GM20000 (cell line): Measurements from ENCODE around the gene TLCD5.

ENCODE experiments used
- DNase-seq: peaks from one replicate; pipeline ENCODE4 v3.0.0; 2012; ENCODE audit warnings: low spot score
- TF ChIP-seq, protein P1 (sequence below): IDR thresholded peaks from 2 replicates; pipeline ENCODE4 v1.5.1; 2012; ENCODE audit warnings: mild to moderate bottlenecking, control low read depth; ENCODE audit errors: extremely low read depth, missing control alignments

The TLCD5 gene

GRCh38 chr11:120324932-120325810 lies at the start of gene TLCD5:
TSS of gene TLCD5 (plus strand) at chr11:120325299. CDS start at chr11:120327442, 2,143 bp downstream.
- TF ChIP-seq, protein P1, sequence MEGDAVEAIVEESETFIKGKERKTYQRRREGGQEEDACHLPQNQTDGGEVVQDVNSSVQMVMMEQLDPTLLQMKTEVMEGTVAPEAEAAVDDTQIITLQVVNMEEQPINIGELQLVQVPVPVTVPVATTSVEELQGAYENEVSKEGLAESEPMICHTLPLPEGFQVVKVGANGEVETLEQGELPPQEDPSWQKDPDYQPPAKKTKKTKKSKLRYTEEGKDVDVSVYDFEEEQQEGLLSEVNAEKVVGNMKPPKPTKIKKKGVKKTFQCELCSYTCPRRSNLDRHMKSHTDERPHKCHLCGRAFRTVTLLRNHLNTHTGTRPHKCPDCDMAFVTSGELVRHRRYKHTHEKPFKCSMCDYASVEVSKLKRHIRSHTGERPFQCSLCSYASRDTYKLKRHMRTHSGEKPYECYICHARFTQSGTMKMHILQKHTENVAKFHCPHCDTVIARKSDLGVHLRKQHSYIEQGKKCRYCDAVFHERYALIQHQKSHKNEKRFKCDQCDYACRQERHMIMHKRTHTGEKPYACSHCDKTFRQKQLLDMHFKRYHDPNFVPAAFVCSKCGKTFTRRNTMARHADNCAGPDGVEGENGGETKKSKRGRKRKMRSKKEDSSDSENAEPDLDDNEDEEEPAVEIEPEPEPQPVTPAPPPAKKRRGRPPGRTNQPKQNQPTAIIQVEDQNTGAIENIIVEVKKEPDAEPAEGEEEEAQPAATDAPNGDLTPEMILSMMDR = no peak
- peak; percentile 81 for DNase-seq

- DNase-seq = no peak
- TF ChIP-seq, protein P1 = no peak
These were observed 45.6 kb upstream of the TLCD5 start for GRCh38 chr11:120279502-120279901.

DNA sequence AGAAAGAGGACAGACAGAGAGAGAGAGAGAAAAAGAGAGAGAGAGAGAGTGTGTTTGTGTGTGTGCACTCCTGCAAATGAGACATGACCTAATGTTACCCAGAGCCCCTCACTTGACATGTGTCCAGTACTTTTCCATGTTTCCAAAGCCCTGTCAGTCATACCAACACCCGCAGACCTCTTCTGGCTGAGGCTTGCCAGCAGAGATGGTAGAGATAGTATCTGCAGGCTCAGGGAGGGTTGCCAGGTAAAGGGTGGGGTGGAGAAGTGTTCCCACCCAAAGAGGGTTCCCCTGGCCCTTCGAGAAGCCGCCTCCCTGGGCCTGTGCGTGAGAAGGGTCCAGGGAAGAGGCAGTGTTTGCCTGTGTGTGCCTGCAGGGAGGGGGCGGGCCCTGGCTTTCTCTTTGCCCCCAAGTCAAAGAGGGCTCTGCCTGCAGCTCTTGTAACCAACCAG lies 44.5 kb upstream of the TLCD5 start:
- DNase-seq = no peak
- TF ChIP-seq, protein P1 = no peak

- DNase-seq = no peak
- TF ChIP-seq, protein P1 = no peak
These were observed 43.8 kb upstream of the TLCD5 start for GRCh38 chr11:120281143-120281795.

DNA sequence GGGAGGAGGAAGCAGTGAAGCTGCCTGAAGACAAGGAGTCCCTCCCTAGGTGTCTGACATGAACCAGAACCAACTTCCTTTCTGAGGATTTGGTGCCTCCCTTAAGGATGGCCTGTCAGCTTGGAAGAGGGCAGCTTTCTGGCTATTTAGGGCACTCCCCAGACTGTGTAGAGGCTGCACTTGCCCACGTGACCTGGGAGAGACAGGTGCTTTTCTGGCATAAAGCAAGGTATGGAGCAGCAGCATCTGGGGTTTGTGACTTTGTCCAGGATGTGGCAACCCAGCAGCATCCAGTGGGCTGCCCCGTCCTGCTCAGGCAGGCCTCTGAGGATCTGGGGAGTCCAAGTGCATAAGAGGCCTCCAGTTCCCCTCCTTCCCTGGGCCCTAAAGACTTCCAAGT lies 42.0 kb upstream of the TLCD5 start:
- TF ChIP-seq, protein P1 = no peak

GRCh38 chr11:120284272-120284671 lies 40.8 kb upstream of the TLCD5 start:
- DNase-seq = no peak
- TF ChIP-seq, protein P1 = no peak

More for the DNA sequence above, 42.0 kb upstream of the TLCD5 start:
- DNase-seq = no peak

GRCh38 chr11:120285256-120285655 lies 39.8 kb upstream of the TLCD5 start:
- TF ChIP-seq, protein P1 = no peak
- no peak for DNase-seq
